HG02870 (cell line): ENCODE data around the gene CD48.
"Not testable (repeated sequence)": the region's sequence is repeated elsewhere in the genome, so short reads cannot be mapped to it uniquely, and the experiment has no call there.

Source experiments
- ATAC-seq: cut with Tn5 transposase; IDR thresholded peaks from one replicate; pipeline ENCODE4 v1.9.1; 2021; ENCODE audit warnings: mild to moderate bottlenecking, moderate library complexity; ENCODE audit not compliant: unreplicated experiment

Gene CD48

DNA sequence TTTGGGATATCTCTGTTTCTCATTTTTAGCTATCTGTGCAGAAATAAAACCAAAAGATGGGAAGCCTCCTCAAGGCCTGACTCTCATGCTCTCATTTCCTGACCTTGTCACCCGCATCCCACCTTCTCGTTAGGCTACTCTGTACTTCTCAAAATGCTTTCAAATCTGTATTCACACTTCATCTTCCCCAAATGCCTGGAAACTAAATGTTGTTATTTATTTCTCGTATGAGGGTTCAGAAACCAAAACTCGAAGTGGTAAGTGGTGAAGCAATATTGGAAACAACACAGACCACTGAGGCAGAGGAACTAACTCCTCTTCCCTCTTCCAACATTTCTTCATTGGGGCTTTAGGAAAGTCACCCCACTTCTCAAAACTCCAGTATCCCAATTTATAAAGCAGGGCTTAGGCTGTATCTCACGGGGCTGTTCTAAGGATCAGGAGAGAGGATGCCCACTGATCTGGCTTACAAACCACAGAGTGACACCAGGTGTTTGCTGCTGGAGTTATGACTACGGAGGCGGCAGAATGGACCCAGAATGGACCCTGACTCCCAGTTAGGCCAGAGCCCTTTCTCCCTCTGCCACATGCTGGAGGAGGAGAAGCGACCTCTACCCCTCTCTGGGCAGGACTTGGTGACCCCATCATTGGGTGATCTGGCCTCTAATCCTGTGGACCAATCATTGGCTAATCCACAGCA lies 31.0 kb upstream of the CD48 start:
- no peak for ATAC-seq

- ATAC-seq = no peak
These were observed 30.2 kb upstream of the CD48 start for GRCh38 chr1:160741612-160742348.

GRCh38 chr1:160741092-160741501 lies 29.5 kb upstream of the CD48 start:
- no peak for ATAC-seq

GRCh38 chr1:160740133-160740688 lies 28.6 kb upstream of the CD48 start:
- ATAC-seq = no peak

DNA sequence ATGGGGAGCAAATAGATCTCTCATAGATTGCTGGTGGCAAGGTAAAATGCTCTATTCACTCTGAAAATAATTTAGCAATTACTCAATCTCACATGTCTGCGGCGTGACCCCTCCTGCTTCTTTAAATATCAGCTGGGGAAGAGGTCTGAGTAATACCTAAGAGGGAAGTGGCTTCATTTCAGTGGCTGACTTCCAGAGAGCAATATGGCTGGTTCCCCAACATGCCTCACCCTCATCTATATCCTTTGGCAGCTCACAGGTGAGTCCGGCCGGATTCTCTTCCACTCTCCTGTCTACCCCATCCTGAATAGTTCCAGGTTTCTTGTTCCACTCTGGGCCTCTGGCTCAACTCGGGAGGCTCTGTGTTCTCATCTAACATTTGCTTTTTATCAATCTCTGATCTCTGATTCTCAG lies 27.5 kb upstream of the CD48 start, which contains the start of gene SLAMF7:
Gene SLAMF7, plus strand, starts transcription at position 150 of the 414 bp plus-strand sequence. Its CDS starts 55 bp downstream, at position 205.
- ATAC-seq = peak; percentile 51

DNA sequence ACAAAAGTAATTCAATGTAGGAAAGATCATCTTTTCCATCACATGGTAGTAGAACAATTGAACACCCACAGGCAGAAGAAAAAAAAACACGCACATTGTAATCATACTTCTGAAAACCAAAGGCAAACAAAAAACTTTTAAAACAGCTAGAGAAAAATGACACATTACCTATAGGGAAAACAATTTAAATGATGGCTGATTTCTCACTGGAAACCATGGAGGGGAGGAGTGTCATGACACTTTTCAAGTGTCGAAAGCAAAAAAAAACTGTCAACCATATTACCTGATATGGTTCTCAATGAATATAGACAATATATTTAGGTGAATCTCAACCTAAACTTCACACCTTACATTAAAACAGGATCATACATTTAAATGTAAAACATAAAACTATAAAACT lies 26.6 kb upstream of the CD48 start:
- no peak for ATAC-seq

DNA sequence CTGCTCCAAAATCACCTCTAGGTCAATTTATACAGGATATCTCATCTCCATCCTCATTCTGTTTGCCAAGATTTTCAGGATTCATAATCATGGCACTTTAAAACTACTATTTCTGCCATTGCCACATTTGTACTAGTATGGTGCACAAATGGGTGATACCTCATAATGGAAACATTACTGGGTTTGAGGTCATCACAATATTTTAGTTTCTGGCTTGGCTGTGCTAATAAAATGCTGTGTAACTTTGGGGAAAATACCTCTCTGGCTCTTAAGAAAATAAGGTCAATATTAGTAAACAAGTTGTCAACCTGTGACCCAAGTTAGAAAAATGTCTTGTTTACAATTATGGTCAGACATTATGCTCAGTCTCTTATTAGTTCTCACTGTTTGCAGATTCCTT lies 22.7 kb upstream of the CD48 start:
- ATAC-seq = no peak

GRCh38 chr1:160733898-160734297 lies 22.3 kb upstream of the CD48 start:
- ATAC-seq = no peak

DNA sequence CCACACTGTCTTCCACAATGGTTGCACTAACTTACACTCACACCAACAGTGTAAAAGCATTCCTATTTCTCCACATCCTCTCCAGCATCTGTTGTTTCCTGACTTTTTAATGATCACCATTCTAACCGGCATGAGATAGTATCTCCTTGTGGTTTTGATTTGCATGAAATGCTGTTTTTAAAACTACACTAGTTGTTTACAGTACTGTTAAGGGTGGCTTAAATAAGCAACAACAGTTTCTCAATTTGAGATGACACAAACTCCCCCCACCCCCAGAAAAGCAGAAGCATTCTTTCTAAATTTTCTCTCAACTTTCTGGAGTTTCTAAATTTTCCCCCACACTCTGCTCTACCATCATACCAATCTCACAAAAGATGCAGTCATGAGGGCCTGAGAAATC lies 20.4 kb upstream of the CD48 start:
- no peak for ATAC-seq

- ATAC-seq = not testable (repeated sequence)
These were observed 19.9 kb upstream of the CD48 start for GRCh38 chr1:160731564-160731963.

GRCh38 chr1:160727316-160727640 lies 15.7 kb upstream of the CD48 start:
- ATAC-seq = no peak

DNA sequence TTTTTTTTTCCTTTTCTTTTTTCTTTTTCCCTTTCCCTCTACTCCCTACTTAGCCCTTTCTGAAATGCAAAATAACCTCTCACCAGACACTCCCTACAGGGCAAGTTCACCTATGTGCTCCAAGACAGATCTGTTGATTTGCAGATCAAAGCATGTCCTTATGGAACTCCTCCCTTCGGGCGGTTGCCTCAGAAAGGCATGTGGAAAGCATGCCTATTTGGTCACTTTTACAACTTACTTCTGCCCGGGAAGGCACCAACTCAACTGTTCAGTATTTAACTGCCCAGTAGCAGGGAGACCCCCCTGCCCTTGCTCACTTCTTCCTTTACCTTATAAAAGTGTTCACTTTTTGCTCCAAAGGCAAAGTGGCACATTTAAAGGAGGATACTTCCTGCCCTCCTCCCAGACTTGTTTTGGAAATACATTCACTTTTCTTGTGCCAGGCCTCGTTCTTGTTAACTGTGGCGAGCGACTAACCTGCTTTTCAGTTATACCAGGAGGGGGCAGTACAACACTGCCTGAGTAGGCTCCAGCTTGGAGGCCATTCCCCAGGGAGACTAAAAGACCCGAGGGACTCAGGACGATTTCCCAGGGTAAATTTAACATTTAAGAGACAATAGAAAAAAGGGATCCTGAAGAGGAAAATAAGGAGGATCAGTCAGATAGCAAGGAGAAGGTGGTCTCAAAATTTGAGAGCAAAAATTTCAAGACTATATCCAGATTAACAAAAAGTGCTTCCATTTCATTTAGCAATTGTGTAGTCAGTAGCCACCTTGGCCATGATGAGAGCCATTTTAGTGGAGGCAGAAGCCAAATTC lies 15.1 kb upstream of the CD48 start:
- peak; percentile 56 for ATAC-seq

DNA sequence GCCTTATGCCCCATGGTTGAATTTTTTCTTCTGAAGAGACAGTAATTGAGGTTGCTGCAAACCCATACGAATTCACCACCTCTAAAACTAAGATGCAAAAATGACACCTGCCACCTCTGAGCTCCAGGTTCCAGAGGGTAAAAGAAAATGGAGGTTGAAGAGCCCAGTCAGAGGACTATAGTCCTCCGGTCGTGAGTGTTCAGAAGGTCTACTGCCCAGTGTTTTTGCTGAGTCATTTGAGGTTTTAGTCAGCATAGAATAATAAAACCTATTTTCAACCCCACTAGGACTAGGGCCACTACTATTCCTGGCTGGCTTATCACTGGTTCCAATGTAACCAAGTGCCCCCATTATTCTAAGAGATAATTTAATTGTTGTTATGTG lies 14.5 kb upstream of the CD48 start:
- ATAC-seq = no peak

DNA sequence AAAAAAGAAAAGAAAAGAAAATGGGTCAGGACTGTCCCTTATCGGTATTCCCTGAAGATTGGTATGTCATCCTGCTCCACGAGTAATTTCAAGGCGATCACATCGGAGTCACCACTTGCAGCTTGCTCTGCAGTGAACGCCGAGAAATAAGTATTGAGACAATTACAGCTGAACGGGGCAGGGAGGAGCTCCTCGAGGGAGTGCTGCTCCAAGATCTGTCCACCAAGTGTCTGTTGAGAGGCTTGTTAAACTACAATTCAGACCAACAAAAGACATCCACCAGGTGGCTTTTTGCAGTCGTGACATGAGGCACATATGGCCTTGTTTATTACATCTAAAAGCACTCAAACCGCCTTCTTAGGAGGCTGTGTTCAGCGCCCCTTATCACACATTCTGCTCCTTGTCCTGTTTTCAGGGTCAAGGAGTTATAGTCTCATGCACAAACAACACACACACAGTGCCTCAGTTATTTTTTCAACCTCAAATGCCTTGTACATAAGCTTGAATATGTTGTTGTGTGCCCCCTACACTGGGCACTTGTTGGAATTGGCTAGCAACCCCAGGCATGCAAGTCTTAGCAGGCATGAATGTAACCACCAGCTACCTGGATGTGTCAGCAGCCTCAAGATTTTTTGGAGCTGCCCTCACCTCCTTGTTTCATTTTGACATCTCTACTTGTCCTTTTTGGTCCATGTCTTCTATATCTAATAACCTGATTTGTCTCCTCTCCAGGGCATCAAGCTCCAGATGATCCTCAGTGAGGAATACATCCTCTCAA lies 13.0 kb upstream of the CD48 start:
- no peak for ATAC-seq

DNA sequence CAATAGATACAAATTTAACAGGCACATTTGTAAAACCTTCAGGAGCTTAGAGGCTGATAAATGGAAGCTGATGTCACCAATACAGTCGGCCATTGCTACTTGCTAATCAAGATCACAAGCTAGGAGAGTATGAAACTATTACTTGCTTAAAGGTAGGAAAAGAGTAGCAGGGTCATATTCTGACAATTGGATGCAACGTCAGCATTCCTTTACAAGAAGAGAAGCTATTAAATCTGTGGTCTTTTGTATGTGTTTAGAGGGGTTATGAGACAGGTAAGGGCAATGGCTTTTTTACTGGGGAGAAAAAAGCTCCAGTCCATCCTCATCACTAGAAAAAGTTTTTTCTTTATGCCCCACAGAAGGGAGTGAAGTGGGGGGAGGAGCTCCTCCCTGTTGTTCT lies 11.7 kb upstream of the CD48 start:
- no peak for ATAC-seq

DNA sequence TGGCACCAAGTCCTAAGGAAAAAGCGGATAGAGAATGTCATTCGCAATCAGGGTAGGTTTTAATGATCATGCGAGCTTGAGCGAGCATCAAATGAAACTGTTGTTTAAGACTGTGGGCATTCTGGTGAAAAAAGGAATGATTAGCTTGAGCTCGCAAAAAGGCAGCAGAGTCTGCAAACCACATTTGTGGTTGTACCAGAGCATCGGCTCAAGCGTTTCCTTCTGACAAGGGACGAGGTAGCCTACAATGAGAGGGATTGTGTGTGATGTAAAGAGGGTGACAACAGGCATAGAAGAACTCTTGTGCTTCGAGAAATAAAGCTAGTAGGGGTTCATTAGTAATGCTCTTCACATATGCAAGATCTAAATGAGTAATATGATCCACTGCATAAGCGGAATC lies 11.1 kb upstream of the CD48 start:
- no peak for ATAC-seq

GRCh38 chr1:160721473-160721872 lies 9.9 kb upstream of the CD48 start:
- no peak for ATAC-seq

- no peak for ATAC-seq
These were observed 8.9 kb upstream of the CD48 start for GRCh38 chr1:160720356-160721085.

- no peak for ATAC-seq
These were observed 6.6 kb upstream of the CD48 start for GRCh38 chr1:160718210-160718609.

- no peak for ATAC-seq
These were observed 5.7 kb upstream of the CD48 start for GRCh38 chr1:160717306-160717705.
